H9 (cell line): ENCODE measurements around the gene MSANTD1. TPM values are rescaled to one million over a fixed set of nuclear protein-coding genes. Genes with fewer than 3 reads are reported as not detected.
A peak's percentile ranks its signal among the peaks of the same experiment; 100 is the strongest.

Experiments used
- DNase-seq: peaks from one replicate; pipeline ENCODE4 v3.0.0-alpha.2; 2017
- H2AFZ ChIP-seq: one replicate; pipeline ENCODE4 v1.6.1; 2013; ENCODE audit warnings: mild to moderate bottlenecking, low read length, control low read depth, moderate library complexity
- H2AK5ac ChIP-seq: 2 replicates; pipeline ENCODE4 v1.6.1; 2013; ENCODE audit warnings: low read length, control low read depth, mixed read lengths; ENCODE audit not compliant: insufficient read length
- H2BK120ac ChIP-seq: one replicate; pipeline ENCODE4 v1.6.1; 2013; ENCODE audit warnings: low read depth, mild to moderate bottlenecking, low read length, control low read depth, inconsistent platforms; ENCODE audit not compliant: poor library complexity, severe bottlenecking
- H2BK12ac ChIP-seq: 2 replicates; pipeline ENCODE4 v1.6.1; 2013; ENCODE audit warnings: low read length, control low read depth, mixed read lengths, low read depth; ENCODE audit not compliant: insufficient read length
- H2BK15ac ChIP-seq: 2 replicates; pipeline ENCODE4 v1.6.1; 2013; ENCODE audit warnings: low read depth, low read length, control low read depth
- H2BK20ac ChIP-seq: one replicate; pipeline ENCODE4 v1.6.1; 2013; ENCODE audit warnings: low read depth, mild to moderate bottlenecking, low read length, control low read depth, inconsistent platforms; ENCODE audit not compliant: poor library complexity, severe bottlenecking
- H2BK5ac ChIP-seq: 2 replicates; pipeline ENCODE4 v1.6.1; 2013; ENCODE audit warnings: low read length, control low read depth, mixed read lengths; ENCODE audit not compliant: insufficient read length
- H3K14ac ChIP-seq: 2 replicates; pipeline ENCODE4 v1.6.1; 2013; ENCODE audit warnings: low read length, control low read depth; ENCODE audit not compliant: insufficient read depth
- H3K18ac ChIP-seq: 2 replicates; pipeline ENCODE4 v1.6.1; 2013; ENCODE audit warnings: low read depth, mild to moderate bottlenecking, mixed read lengths, low read length, control low read depth; ENCODE audit not compliant: insufficient read length
- H3K23ac ChIP-seq: 2 replicates; pipeline ENCODE4 v1.6.1; 2013; ENCODE audit warnings: low read length, control low read depth, mixed read lengths, low read depth; ENCODE audit not compliant: insufficient read length
- H3K23me2 ChIP-seq: 2 replicates; pipeline ENCODE4 v1.6.1; 2013; ENCODE audit warnings: low read depth, mild to moderate bottlenecking, mixed read lengths, low read length, control low read depth; ENCODE audit not compliant: insufficient read length, poor library complexity, severe bottlenecking
- H3K27ac ChIP-seq: 2 replicates; pipeline ENCODE4 v1.5.1; 2013; ENCODE audit warnings: low read length, control low read depth, mixed read lengths, low read depth; ENCODE audit not compliant: insufficient read length
- H3K27me3 ChIP-seq: 2 replicates; pipeline ENCODE4 v1.6.1; 2013; ENCODE audit warnings: low read length, control low read depth, inconsistent platforms; ENCODE audit not compliant: insufficient read depth
- H3K4ac ChIP-seq: 2 replicates; pipeline ENCODE4 v1.6.1; 2013; ENCODE audit warnings: low read depth, mild to moderate bottlenecking, control low read depth, inconsistent platforms, low read length, moderate library complexity
- H3K4me1 ChIP-seq: 2 replicates; pipeline ENCODE4 v1.6.1; 2013; ENCODE audit warnings: low read length, control low read depth, inconsistent platforms; ENCODE audit not compliant: insufficient read depth
- H3K4me2 ChIP-seq: 2 replicates; pipeline ENCODE4 v1.6.1; 2013; ENCODE audit warnings: low read length, control low read depth, mixed read lengths; ENCODE audit not compliant: insufficient read length, insufficient read depth
- H3K56ac ChIP-seq: 2 replicates; pipeline ENCODE4 v1.6.1; 2013; ENCODE audit warnings: low read depth, mild to moderate bottlenecking, mixed read lengths, low read length, control low read depth; ENCODE audit not compliant: insufficient read length
- H3K79me1 ChIP-seq: 2 replicates; pipeline ENCODE4 v1.6.1; 2013; ENCODE audit warnings: low read depth, mild to moderate bottlenecking, moderate library complexity, low read length, control low read depth, inconsistent platforms; ENCODE audit not compliant: insufficient read depth, poor library complexity, severe bottlenecking
- H3K79me2 ChIP-seq: 2 replicates; pipeline ENCODE4 v1.6.1; 2013; ENCODE audit warnings: low read length, control low read depth, inconsistent platforms; ENCODE audit not compliant: insufficient read depth
- H3K9ac ChIP-seq: 2 replicates; pipeline ENCODE4 v1.6.1; 2013; ENCODE audit warnings: low read length, control low read depth, mixed read lengths; ENCODE audit not compliant: insufficient read length; ENCODE audit errors: extremely low read depth
- H3K9me3 ChIP-seq: one replicate; pipeline ENCODE4 v1.6.1; 2013; ENCODE audit warnings: low read depth, low read length, inconsistent platforms; ENCODE audit not compliant: control insufficient read depth
- H3T11ph ChIP-seq: one replicate; pipeline ENCODE4 v1.6.1; 2013; ENCODE audit warnings: mild to moderate bottlenecking, low read length, control low read depth, inconsistent platforms
- H4K20me1 ChIP-seq: one replicate; pipeline ENCODE4 v1.6.1; 2013; ENCODE audit not compliant: control insufficient read depth, insufficient read length, insufficient read depth
- H4K5ac ChIP-seq: 2 replicates; pipeline ENCODE4 v1.6.1; 2013; ENCODE audit warnings: low read depth, mild to moderate bottlenecking, mixed read lengths, low read length, control low read depth; ENCODE audit not compliant: insufficient read length
- H4K8ac ChIP-seq: replicated peaks from 2 replicates; pipeline ENCODE4 v1.6.1; 2013; ENCODE audit warnings: low read length, control low read depth, mixed read lengths, low read depth; ENCODE audit not compliant: insufficient read length
- H4K91ac ChIP-seq: 2 replicates; pipeline ENCODE4 v1.6.1; 2013; ENCODE audit warnings: low read depth, mild to moderate bottlenecking, moderate library complexity, mixed read lengths, low read length, control low read depth; ENCODE audit not compliant: insufficient read length
- H3K27ac Mint-ChIP-seq, 3 experiments: 2 replicates in 2 of 3; 3 replicates in 1 of 3; pipeline ENCODE4 v1.8.0; 2020 to 2021; ENCODE audit warnings: mixed read lengths in 3 of 3, mild to moderate bottlenecking in 1 of 3, moderate library complexity in 1 of 3
- H3K27me3 Mint-ChIP-seq: 2 replicates; pipeline ENCODE4 v1.8.0; 2021; ENCODE audit warnings: low read depth, mild to moderate bottlenecking, moderate library complexity, mixed read lengths
- H3K36me3 Mint-ChIP-seq, 3 experiments: 2 replicates in 2 of 3; 3 replicates in 1 of 3; pipeline ENCODE4 v1.8.0; 2020 to 2021; ENCODE audit warnings: low read depth in 3 of 3, mixed read lengths in 3 of 3; ENCODE audit not compliant: insufficient read depth in 1 of 3
- H3K4me1 Mint-ChIP-seq, 2 experiments: 2 replicates each; pipeline ENCODE4 v1.8.0; 2020; ENCODE audit warnings: mixed read lengths in 2 of 2
- H3K4me3 Mint-ChIP-seq, 2 experiments: 2 replicates in 1 of 2; 3 replicates in 1 of 2; pipeline ENCODE4 v1.8.0; 2020 to 2021; ENCODE audit warnings: mild to moderate bottlenecking in 2 of 2, mixed read lengths in 2 of 2, moderate library complexity in 1 of 2
- H3K9me3 Mint-ChIP-seq, 2 experiments: 2 replicates in 1 of 2; 3 replicates in 1 of 2; pipeline ENCODE4 v1.8.0; 2020; ENCODE audit warnings: mild to moderate bottlenecking in 2 of 2, mixed read lengths in 2 of 2, moderate library complexity in 1 of 2
- whole genome bisulfite sequencing: extraction: QIAGEN DNeasy Blood & Tissue Kit; methylation state at CpG from one replicate; pipeline ENCODE4 v1.1.7; 2013; ENCODE audit warnings: missing lambda C conversion rate, low lambda C conversion rate, mixed read lengths; ENCODE audit not compliant: insufficient read length; ENCODE audit errors: extremely low coverage; 5-methylcytosine and 5-hydroxymethylcytosine counted together
- total RNA-seq: library from RNA; stranded (reverse); gene quantifications from 2 replicates; pipeline ENCODE4 v1.2.1, GENCODE V29; 2021
- TF ChIP-seq, protein P1 (sequence below): fragments of 200-600 bp; sonication (generic); conservative IDR thresholded peaks from 3 replicates; pipeline ENCODE4 v1.8.0; 2021; ENCODE audit warnings: antibody characterized with exemption, mild to moderate bottlenecking

Gene MSANTD1
- total RNA-seq, 1 experiment from 2014 or later = 0.83 TPM

DNA sequence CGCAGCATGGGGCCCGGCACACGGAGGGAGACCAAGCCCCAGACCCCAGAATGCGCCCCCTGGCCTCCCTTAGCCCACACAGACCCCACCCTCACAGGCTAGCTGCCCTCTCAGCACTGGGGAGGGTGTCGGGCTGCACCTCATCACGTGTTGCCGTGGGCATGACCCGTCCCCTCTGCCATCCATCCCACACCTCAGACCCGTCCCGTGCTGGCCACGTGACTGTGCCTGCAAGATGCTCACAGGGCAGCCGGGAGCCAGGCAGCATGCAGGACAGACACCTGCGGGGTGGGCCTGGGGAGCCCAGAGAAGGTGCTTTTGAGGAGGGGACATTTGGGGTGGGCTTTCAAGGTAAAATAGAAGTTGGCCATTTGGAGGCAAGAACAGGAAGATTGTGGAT lies 4.8 kb downstream of the MSANTD1 start:
- Histone ChIP-seq H3T11ph (no peak overlapping the region), H4K20me1 (peaks cover 4% of the 10 kb centered on the region), H3K79me1 (no peaks in the 10 kb centered on the region), H4K8ac (no peak overlapping the region), H3K4ac (no peak overlapping the region), H2BK15ac (no peak overlapping the region), H3K18ac (no peak overlapping the region), H3K23me2 (no peaks in the 10 kb centered on the region), H3K9me3 (no peaks in the 10 kb centered on the region), H4K5ac (no peak overlapping the region), H3K4me2 (no peak overlapping the region), H3K23ac (no peak overlapping the region), H4K91ac (no peak overlapping the region), H3K27ac (no peak overlapping the region), H3K79me2 (no peaks in the 10 kb centered on the region), H3K14ac (no peak overlapping the region), H2AK5ac (no peak overlapping the region), H3K9ac (no peak overlapping the region), H2BK120ac (no peak overlapping the region), H2AFZ (no peak overlapping the region), H2BK5ac (no peak overlapping the region), H2BK20ac (no peak overlapping the region), H3K4me1 (no peaks in the 10 kb centered on the region; the same call in 1 of the 2 replicates), H2BK12ac (no peak overlapping the region), H3K56ac (no peak overlapping the region), H3K27me3 (no peaks in the 10 kb centered on the region)
- Mint-ChIP-seq H3K9me3 (no peaks in the 10 kb centered on the region), H3K4me1 (peaks cover 4 to 11% of the 10 kb centered on the region in 2 experiments), H3K27ac (no peak overlapping the region), H3K4me3 (no peak overlapping the region), H3K36me3 (no peaks in the 10 kb centered on the region), H3K27me3 (no peaks in the 10 kb centered on the region)
- peak; percentile 21 for DNase-seq
- TF ChIP-seq, protein P1, sequence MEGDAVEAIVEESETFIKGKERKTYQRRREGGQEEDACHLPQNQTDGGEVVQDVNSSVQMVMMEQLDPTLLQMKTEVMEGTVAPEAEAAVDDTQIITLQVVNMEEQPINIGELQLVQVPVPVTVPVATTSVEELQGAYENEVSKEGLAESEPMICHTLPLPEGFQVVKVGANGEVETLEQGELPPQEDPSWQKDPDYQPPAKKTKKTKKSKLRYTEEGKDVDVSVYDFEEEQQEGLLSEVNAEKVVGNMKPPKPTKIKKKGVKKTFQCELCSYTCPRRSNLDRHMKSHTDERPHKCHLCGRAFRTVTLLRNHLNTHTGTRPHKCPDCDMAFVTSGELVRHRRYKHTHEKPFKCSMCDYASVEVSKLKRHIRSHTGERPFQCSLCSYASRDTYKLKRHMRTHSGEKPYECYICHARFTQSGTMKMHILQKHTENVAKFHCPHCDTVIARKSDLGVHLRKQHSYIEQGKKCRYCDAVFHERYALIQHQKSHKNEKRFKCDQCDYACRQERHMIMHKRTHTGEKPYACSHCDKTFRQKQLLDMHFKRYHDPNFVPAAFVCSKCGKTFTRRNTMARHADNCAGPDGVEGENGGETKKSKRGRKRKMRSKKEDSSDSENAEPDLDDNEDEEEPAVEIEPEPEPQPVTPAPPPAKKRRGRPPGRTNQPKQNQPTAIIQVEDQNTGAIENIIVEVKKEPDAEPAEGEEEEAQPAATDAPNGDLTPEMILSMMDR = no peak
- no CpG with 5 or more reads among the region's 13 CpGs for WGBS
